Endothelial cell of umbilical vein (primary cell): ENCODE results near the gene ULBP2.

Experiments
- POLR2AphosphoS5 ChIP-seq: IDR thresholded peaks from 2 replicates; pipeline ENCODE4 v1.6.1; 2012; ENCODE audit warnings: low read depth, mild to moderate bottlenecking, control low read depth, low read length, moderate library complexity; ENCODE audit not compliant: insufficient read depth
- TF ChIP-seq, protein P1 (sequence below), 2 donors: IDR thresholded peaks; 1 replicate in 1 of 2; 2 replicates in 1 of 2; pipeline ENCODE4 v1.5.1; 2011; ENCODE audit warnings: low read length in 2 of 2, mild to moderate bottlenecking in 2 of 2, moderate library complexity in 2 of 2, control low read depth in 1 of 2, inconsistent platforms in 1 of 2, low read depth in 1 of 2; ENCODE audit not compliant: insufficient read depth in 1 of 2; ENCODE audit errors: extremely low read depth in 1 of 2

DNA sequence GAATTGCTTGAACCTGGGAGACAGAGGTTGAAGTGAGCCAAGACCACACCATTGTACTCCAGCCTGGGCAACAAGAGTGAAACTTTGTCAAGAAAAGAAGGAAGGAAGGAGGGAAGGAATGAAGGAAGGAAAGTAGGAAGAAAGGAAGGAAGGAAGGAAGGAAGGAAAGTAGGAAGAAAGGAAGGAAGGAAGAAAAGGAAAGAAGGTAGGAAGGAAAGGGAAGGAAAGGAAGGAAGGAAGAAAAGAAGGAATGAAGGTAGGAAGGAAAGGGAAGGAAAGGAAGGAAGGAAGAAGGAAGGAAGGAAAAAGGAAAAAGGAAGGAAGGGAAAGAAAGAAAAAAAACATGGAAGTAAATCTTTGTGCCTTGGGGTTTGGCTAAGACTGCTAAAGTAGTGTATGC, 33.6 kb downstream of the ULBP2 start:
- TF ChIP-seq, protein P1, sequence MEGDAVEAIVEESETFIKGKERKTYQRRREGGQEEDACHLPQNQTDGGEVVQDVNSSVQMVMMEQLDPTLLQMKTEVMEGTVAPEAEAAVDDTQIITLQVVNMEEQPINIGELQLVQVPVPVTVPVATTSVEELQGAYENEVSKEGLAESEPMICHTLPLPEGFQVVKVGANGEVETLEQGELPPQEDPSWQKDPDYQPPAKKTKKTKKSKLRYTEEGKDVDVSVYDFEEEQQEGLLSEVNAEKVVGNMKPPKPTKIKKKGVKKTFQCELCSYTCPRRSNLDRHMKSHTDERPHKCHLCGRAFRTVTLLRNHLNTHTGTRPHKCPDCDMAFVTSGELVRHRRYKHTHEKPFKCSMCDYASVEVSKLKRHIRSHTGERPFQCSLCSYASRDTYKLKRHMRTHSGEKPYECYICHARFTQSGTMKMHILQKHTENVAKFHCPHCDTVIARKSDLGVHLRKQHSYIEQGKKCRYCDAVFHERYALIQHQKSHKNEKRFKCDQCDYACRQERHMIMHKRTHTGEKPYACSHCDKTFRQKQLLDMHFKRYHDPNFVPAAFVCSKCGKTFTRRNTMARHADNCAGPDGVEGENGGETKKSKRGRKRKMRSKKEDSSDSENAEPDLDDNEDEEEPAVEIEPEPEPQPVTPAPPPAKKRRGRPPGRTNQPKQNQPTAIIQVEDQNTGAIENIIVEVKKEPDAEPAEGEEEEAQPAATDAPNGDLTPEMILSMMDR (IDR thresholded peaks at IDR 0.05; ENCODE audit: extremely low read depth in 1 of 2, insufficient read depth in 1 of 2, low read depth in 1 of 2, low read length in 2 of 2): no peak
- TF ChIP-seq POLR2AphosphoS5: no peak
